ENCODE data around the gene HOXD9.

The HOXD9 gene

GRCh38 chr2:176169711-176170110 is 47.2 kb downstream of the HOXD9 start:
- TF ChIP-seq FOXP2 (optimal IDR thresholded peaks at IDR 0.05; ENCODE audit: borderline replicate concordance, extremely low read depth, extremely low read length, insufficient read depth) (no peak), POLR2AphosphoS5 (IDR thresholded peaks at IDR 0.05; ENCODE audit: low read depth, low read length) (no peak), TAF1 (IDR thresholded peaks at IDR 0.05; ENCODE audit: borderline replicate concordance, insufficient read depth, low read length) (no peak), SIN3A (IDR thresholded peaks at IDR 0.05; ENCODE audit: borderline replicate concordance, insufficient read depth, low read length) (no peak)
- TF ChIP-seq, protein P1, sequence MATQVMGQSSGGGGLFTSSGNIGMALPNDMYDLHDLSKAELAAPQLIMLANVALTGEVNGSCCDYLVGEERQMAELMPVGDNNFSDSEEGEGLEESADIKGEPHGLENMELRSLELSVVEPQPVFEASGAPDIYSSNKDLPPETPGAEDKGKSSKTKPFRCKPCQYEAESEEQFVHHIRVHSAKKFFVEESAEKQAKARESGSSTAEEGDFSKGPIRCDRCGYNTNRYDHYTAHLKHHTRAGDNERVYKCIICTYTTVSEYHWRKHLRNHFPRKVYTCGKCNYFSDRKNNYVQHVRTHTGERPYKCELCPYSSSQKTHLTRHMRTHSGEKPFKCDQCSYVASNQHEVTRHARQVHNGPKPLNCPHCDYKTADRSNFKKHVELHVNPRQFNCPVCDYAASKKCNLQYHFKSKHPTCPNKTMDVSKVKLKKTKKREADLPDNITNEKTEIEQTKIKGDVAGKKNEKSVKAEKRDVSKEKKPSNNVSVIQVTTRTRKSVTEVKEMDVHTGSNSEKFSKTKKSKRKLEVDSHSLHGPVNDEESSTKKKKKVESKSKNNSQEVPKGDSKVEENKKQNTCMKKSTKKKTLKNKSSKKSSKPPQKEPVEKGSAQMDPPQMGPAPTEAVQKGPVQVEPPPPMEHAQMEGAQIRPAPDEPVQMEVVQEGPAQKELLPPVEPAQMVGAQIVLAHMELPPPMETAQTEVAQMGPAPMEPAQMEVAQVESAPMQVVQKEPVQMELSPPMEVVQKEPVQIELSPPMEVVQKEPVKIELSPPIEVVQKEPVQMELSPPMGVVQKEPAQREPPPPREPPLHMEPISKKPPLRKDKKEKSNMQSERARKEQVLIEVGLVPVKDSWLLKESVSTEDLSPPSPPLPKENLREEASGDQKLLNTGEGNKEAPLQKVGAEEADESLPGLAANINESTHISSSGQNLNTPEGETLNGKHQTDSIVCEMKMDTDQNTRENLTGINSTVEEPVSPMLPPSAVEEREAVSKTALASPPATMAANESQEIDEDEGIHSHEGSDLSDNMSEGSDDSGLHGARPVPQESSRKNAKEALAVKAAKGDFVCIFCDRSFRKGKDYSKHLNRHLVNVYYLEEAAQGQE (IDR thresholded peaks at IDR 0.05; ENCODE audit: insufficient read depth in 1 of 2, low read depth in 2 of 2, low read length in 2 of 2) = no peak

- TF ChIP-seq TAF1 (IDR thresholded peaks at IDR 0.05; ENCODE audit: borderline replicate concordance, insufficient read depth, low read length) = no peak
- TF ChIP-seq SIN3A (IDR thresholded peaks at IDR 0.05; ENCODE audit: borderline replicate concordance, insufficient read depth, low read length) = no peak
- TF ChIP-seq FOXP2 (optimal IDR thresholded peaks at IDR 0.05; ENCODE audit: borderline replicate concordance, extremely low read depth, extremely low read length, insufficient read depth) = no peak
- TF ChIP-seq, protein P1 (IDR thresholded peaks at IDR 0.05; ENCODE audit: insufficient read depth in 1 of 2, low read depth in 2 of 2, low read length in 2 of 2) = no peak
- no peak for TF ChIP-seq POLR2AphosphoS5 (IDR thresholded peaks at IDR 0.05; ENCODE audit: low read depth, low read length)
Measured at GRCh38 chr2:176170602-176171305, 48.2 kb downstream of the HOXD9 start.

DNA sequence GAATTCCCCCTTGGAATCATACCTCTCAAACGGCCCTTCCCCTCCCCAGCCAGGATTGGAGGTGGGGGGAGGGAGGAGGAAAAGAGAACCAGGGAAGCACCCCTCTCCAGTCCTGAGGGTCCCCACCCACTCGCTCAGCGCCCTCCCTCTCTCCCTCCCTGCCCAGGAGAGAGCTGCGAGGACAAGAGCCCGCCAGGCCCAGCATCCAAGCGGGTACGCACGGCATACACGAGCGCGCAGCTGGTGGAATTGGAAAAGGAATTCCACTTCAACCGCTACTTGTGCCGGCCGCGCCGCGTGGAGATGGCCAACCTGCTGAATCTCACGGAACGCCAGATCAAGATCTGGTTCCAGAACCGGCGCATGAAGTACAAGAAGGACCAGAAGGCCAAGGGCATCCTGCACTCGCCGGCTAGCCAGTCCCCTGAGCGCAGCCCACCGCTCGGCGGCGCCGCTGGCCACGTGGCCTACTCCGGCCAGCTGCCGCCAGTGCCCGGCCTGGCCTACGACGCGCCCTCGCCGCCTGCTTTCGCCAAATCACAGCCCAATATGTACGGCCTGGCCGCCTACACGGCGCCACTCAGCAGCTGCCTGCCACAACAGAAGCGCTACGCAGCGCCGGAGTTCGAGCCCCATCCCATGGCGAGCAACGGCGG is 49.0 kb downstream of the HOXD9 start:
- TF ChIP-seq POLR2AphosphoS5 (IDR thresholded peaks at IDR 0.05; ENCODE audit: low read depth, low read length) (no peak), FOXP2 (optimal IDR thresholded peaks at IDR 0.05; ENCODE audit: borderline replicate concordance, extremely low read depth, extremely low read length, insufficient read depth) (no peak)

- TF ChIP-seq, protein P1 (IDR thresholded peaks at IDR 0.05; ENCODE audit: insufficient read depth in 1 of 2, low read depth in 2 of 2, low read length in 2 of 2) = no peak
- TF ChIP-seq FOXP2 (optimal IDR thresholded peaks at IDR 0.05; ENCODE audit: borderline replicate concordance, extremely low read depth, extremely low read length, insufficient read depth) = no peak
- no peak for TF ChIP-seq POLR2AphosphoS5 (IDR thresholded peaks at IDR 0.05; ENCODE audit: low read depth, low read length)
- no peak for TF ChIP-seq SIN3A (IDR thresholded peaks at IDR 0.05; ENCODE audit: borderline replicate concordance, insufficient read depth, low read length)
- TF ChIP-seq TAF1 (IDR thresholded peaks at IDR 0.05; ENCODE audit: borderline replicate concordance, insufficient read depth, low read length) = no peak
Measured at GRCh38 chr2:176172007-176172894, 49.7 kb downstream of the HOXD9 start.

DNA sequence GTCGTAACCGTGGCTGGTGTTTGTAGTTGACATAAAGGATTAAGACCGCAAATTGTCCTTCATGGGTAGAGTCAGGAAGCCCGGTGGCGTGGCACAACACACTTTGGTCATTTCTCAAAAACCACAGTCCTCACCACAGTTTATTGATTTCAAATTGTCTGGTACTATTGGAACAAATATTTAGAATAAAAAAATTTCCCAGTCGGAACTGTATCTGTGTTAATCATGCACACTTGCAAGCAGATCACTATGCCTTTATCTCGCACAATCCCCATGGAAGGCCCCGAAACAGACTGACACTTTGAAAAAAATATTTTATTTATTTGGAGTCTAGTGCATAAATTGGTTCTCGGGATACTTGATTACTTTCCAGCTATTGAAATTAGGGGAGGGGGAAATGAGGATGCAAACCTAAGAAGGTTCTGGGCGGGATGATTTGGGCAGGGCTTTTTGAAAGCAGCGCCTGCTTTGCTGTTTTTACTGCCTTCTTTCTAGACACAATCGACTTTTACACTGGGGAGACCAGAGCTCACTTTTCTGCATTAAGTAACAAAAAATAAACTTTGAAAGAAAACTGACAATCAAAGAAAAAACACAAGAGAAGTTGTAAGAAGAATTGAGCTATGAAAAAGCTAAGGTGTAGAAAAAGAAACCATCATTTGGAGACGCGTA is 50.5 kb downstream of the HOXD9 start:
- TF ChIP-seq SIN3A (IDR thresholded peaks at IDR 0.05; ENCODE audit: borderline replicate concordance, insufficient read depth, low read length) (no peak), TAF1 (IDR thresholded peaks at IDR 0.05; ENCODE audit: borderline replicate concordance, insufficient read depth, low read length) (no peak), POLR2AphosphoS5 (IDR thresholded peaks at IDR 0.05; ENCODE audit: low read depth, low read length) (no peak), FOXP2 (optimal IDR thresholded peaks at IDR 0.05; ENCODE audit: borderline replicate concordance, extremely low read depth, extremely low read length, insufficient read depth) (no peak)
- TF ChIP-seq, protein P1 (IDR thresholded peaks at IDR 0.05; ENCODE audit: insufficient read depth in 1 of 2, low read depth in 2 of 2, low read length in 2 of 2) = no peak

Data from PFSK-1 (cell line).